ENCODE data around the gene PCDHGA8. TPM values are rescaled to one million over a fixed set of nuclear protein-coding genes. Genes with fewer than 3 reads are reported as not detected.
"Not testable (repeated sequence)": the region's sequence is repeated elsewhere in the genome, so short reads cannot be mapped to it uniquely, and the experiment has no call there.

Gene PCDHGA8
- total RNA-seq, 1 donor from 2014 or later, result 0.69 TPM

DNA sequence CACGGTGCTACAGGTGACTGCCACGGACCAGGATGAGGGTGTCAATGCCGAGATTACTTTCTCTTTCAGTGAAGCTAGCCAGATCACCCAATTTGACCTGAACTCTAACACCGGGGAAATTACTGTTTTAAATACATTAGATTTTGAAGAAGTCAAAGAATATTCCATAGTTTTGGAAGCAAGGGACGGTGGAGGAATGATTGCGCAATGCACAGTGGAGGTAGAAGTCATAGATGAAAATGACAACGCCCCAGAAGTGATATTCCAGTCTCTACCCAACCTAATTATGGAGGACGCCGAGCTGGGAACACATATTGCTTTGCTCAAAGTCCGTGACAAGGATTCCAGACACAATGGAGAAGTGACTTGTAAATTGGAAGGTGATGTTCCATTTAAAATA, 3.8 kb upstream of the PCDHGA8 start:
- Mint-ChIP-seq H3K9me3 (peaks cover 29% of the 10 kb centered on the region), H3K4me1 (no peaks in the 10 kb centered on the region), H3K27ac (no peak overlapping the region), H3K36me3 (ENCODE audit: low read depth) (peaks cover 2% of the 10 kb centered on the region), H3K27me3 (peaks cover 60% of the 10 kb centered on the region), H3K4me3 (no peak overlapping the region)
- no peak for ATAC-seq (ENCODE audit: low read depth)
- CTCF ChIA-PET, result no interaction called here
- TF ChIP-seq, protein P1, sequence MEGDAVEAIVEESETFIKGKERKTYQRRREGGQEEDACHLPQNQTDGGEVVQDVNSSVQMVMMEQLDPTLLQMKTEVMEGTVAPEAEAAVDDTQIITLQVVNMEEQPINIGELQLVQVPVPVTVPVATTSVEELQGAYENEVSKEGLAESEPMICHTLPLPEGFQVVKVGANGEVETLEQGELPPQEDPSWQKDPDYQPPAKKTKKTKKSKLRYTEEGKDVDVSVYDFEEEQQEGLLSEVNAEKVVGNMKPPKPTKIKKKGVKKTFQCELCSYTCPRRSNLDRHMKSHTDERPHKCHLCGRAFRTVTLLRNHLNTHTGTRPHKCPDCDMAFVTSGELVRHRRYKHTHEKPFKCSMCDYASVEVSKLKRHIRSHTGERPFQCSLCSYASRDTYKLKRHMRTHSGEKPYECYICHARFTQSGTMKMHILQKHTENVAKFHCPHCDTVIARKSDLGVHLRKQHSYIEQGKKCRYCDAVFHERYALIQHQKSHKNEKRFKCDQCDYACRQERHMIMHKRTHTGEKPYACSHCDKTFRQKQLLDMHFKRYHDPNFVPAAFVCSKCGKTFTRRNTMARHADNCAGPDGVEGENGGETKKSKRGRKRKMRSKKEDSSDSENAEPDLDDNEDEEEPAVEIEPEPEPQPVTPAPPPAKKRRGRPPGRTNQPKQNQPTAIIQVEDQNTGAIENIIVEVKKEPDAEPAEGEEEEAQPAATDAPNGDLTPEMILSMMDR (IDR thresholded peaks at IDR 0.05), result no peak
- intact Hi-C loops (cut with micrococcal nuclease), result no loop called here
- POLR2A ChIA-PET, result no interaction called here
- DNase-seq, result no peak

DNA sequence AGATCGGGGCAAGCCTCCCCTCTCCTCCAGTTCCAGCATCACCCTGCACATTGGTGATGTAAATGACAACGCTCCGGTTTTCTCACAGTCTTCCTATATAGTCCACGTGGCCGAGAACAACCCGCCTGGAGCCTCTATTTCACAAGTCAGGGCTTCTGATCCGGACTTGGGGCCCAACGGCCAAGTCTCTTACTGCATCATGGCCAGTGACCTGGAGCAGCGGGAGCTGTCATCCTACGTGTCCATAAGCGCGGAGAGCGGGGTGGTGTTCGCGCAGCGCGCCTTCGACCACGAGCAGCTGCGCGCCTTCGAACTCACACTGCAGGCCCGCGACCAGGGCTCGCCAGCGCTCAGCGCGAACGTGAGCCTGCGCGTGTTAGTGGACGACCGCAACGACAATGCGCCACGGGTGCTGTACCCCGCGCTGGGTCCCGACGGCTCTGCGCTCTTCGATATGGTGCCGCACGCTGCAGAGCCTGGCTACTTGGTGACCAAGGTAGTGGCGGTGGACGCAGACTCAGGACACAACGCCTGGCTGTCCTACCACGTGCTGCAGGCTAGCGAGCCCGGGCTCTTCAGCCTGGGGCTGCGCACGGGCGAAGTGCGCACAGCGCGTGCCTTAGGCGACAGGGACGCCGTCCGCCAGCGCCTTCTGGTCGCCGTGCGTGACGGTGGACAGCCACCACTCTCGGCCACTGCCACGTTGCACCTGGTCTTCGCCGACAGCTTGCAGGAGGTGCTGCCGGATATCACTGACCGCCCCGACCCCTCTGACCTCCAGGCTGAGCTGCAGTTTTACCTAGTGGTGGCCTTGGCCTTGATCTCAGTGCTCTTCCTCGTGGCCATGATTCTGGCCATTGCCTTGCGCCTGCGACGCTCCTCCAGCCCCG, 3.0 kb upstream of the PCDHGA8 start:
- Mint-ChIP-seq H3K27me3 (peaks cover 58% of the 10 kb centered on the region), H3K9me3 (peaks cover 25% of the 10 kb centered on the region), H3K36me3 (ENCODE audit: low read depth) (peaks cover 2% of the 10 kb centered on the region), H3K4me1 (no peaks in the 10 kb centered on the region), H3K27ac (no peak overlapping the region), H3K4me3 (no peak overlapping the region)
- ATAC-seq (ENCODE audit: low read depth) (no peak), DNase-seq (no peak)
- intact Hi-C loops (cut with micrococcal nuclease), result no loop called here
- ChIA-PET CTCF (no interaction called here), POLR2A (no interaction called here)
- TF ChIP-seq, protein P1 (IDR thresholded peaks at IDR 0.05), result no peak

- H3K9me3 Mint-ChIP-seq, result peaks cover 19% of the 10 kb centered on the region
- ChIA-PET POLR2A (no interaction called here), CTCF (no interaction called here)
- ATAC-seq (ENCODE audit: low read depth) (no peak), DNase-seq (no peak)
- H3K27me3 Mint-ChIP-seq, result peaks cover 53% of the 10 kb centered on the region
- intact Hi-C loops (cut with micrococcal nuclease), result no loop called here
- H3K4me3 Mint-ChIP-seq, result no peak overlapping the region
- H3K4me1 Mint-ChIP-seq, result no peaks in the 10 kb centered on the region
- TF ChIP-seq, protein P1 (IDR thresholded peaks at IDR 0.05), result no peak
- H3K36me3 Mint-ChIP-seq (ENCODE audit: low read depth), result peaks cover 2% of the 10 kb centered on the region
- no peak overlapping the region for H3K27ac Mint-ChIP-seq
These were observed 834 bp downstream of the PCDHGA8 start for GRCh38 chr5:141393267-141393666.

DNA sequence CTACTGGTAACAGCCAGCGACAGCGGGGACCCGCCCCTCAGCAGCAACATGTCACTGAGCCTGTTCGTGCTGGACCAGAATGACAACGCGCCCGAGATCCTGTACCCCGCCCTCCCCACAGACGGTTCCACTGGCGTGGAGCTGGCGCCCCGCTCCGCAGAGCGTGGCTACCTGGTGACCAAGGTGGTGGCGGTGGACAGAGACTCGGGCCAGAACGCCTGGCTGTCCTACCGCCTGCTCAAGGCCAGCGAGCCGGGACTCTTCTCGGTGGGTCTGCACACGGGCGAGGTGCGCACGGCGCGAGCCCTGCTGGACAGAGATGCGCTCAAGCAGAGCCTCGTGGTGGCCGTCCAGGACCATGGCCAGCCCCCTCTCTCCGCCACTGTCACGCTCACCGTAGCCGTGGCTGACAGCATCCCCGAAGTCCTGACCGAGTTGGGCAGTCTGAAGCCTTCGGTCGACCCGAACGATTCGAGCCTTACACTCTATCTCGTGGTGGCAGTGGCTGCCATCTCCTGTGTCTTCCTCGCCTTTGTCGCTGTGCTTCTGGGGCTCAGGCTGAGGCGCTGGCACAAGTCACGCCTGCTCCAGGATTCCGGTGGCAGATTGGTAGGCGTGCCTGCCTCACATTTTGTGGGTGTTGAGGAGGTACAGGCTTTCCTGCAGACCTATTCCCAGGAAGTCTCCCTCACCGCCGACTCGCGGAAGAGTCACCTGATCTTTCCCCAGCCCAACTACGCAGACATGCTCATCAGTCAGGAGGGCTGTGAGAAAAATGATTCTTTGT, 2.2 kb downstream of the PCDHGA8 start:
- peaks cover 52% of the 10 kb centered on the region for H3K27me3 Mint-ChIP-seq
- CTCF ChIA-PET, result interaction anchor here (1.1 kb wide), 1 partner anchor 25 kb away, joined by 3 read pairs; the partner anchor contains the start of gene PCDHGB3
- H3K36me3 Mint-ChIP-seq (ENCODE audit: low read depth); POLR2A ChIA-PET; intact Hi-C loops (cut with micrococcal nuclease); H3K27ac Mint-ChIP-seq; H3K4me1 Mint-ChIP-seq; DNase-seq; H3K4me3 Mint-ChIP-seq; ATAC-seq (ENCODE audit: low read depth): not testable (repeated sequence)
- peaks cover 22% of the 10 kb centered on the region for H3K9me3 Mint-ChIP-seq

DNA sequence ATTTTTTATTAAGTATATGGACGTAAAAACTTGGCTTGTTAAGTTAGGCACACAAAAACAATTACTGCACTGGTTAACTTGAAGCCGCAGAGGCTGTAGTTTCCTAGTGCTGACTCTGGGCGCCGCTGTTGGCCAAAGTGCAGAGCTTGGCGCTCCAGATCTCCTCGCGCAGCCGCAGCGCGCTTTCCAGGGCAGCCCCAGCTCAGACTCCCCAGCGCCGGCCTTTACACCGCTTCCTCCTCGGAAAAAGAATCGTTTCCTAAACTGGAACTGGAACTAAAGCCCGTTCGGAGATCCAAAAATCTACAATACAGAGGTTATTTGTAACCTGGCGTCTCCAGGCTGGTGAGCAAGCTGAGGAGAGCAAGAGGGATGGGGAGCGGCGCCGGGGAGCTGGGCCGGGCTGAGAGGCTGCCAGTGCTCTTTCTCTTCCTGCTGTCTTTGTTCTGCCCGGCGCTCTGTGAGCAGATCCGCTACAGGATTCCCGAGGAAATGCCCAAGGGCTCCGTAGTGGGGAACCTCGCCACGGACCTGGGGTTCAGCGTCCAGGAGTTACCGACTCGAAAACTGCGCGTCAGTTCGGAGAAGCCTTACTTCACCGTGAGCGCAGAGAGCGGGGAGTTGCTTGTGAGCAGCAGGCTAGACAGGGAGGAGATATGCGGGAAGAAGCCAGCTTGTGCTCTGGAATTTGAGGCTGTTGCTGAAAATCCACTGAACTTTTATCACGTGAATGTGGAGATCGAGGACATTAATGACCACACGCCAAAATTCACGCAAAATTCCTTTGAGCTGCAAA, 5.5 kb downstream of the PCDHGA8 start, which contains the start of gene PCDHGB5:
PCDHGB5 (plus strand) TSS at position 192 of the 796 bp plus-strand sequence; CDS start at position 373, 181 bp downstream.
- H3K9me3 Mint-ChIP-seq, result peaks cover 17% of the 10 kb centered on the region
- H3K36me3 Mint-ChIP-seq (ENCODE audit: low read depth); H3K27ac Mint-ChIP-seq; DNase-seq; POLR2A ChIA-PET; intact Hi-C loops (cut with micrococcal nuclease); H3K4me1 Mint-ChIP-seq: not testable (repeated sequence)
- H3K4me3 Mint-ChIP-seq, result peak within 1 kb of the TSS; percentile 60
- H3K27me3 Mint-ChIP-seq, result peaks cover 50% of the 10 kb centered on the region
- ATAC-seq (ENCODE audit: low read depth), result peak; percentile 98
- CTCF ChIA-PET, result interaction anchor here (0.7 to 1.8 kb wide), 7 partner anchors 10 to 169 kb away, joined by 3 to 6 read pairs (median 3); partner anchors contain the start of genes PCDHGA6, PCDHGB3 and PCDHGB6
